ENCODE measurements around the gene CDRT15L2.
"Not testable (repeated sequence)": the region's sequence is repeated elsewhere in the genome, so short reads cannot be mapped to it uniquely, and the experiment has no call there.

DNA sequence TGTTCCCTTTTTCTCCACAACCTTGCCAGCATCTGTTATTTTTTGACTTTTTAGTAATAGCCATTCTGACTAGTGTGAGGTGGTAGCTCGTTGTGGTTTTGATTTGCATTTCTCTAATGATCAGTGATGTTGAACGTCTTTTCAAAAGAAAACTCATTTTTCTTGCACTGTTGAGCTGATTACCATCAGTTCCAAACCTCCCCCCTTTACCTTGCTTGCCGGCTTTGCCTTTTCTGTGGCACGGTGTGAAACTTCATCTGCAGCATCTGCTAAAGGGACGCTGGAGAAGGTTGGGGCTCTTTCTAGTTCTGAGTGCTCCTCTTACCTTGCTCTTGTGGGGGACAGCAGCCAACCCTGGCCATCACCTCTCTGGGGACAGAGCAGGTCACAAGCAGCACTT is 39.1 kb upstream of the CDRT15L2 start:
- not testable (repeated sequence) for TF ChIP-seq EZH2 (IDR thresholded peaks at IDR 0.05; ENCODE audit: low read length, missing control alignments); CTCF (conservative IDR thresholded peaks at IDR 0.05 in 1 of 2, IDR thresholded peaks at IDR 0.05 in 1 of 2; ENCODE audit: low read depth in 1 of 2, low read length in 2 of 2)

Measured in fibroblast of lung (primary cell).